Neuronal stem cell (in vitro differentiated cells): ENCODE results near the gene RERG.

ENCODE experiments used
- DNase-seq: peaks from one replicate; pipeline ENCODE4 v3.0.0-alpha.2; 2013; ENCODE audit warnings: low spot score
- H2AFZ ChIP-seq: one replicate; pipeline ENCODE4 v1.6.1; 2013; ENCODE audit warnings: mild to moderate bottlenecking, low read length, inconsistent platforms
- H2AK5ac ChIP-seq: 2 replicates; pipeline ENCODE4 v1.6.1; 2013; ENCODE audit warnings: low read depth, mild to moderate bottlenecking, inconsistent platforms, low read length, moderate library complexity, mixed read lengths
- H2BK120ac ChIP-seq: 2 replicates; pipeline ENCODE4 v1.6.1; 2013; ENCODE audit warnings: low read depth, mild to moderate bottlenecking, inconsistent platforms, low read length, moderate library complexity, mixed read lengths
- H2BK12ac ChIP-seq: one replicate; pipeline ENCODE4 v1.6.1; 2013; ENCODE audit warnings: low read length, inconsistent platforms
- H2BK15ac ChIP-seq: 2 replicates; pipeline ENCODE4 v1.6.1; 2013; ENCODE audit warnings: mild to moderate bottlenecking, low read length, inconsistent platforms, mixed read lengths
- H2BK5ac ChIP-seq: one replicate; pipeline ENCODE4 v1.6.1; 2013; ENCODE audit warnings: inconsistent platforms, mild to moderate bottlenecking, low read length, moderate library complexity
- H3K14ac ChIP-seq: one replicate; pipeline ENCODE4 v1.6.1; 2013; ENCODE audit warnings: low read length, inconsistent platforms
- H3K18ac ChIP-seq: 2 replicates; pipeline ENCODE4 v1.6.1; 2013; ENCODE audit warnings: low read length, inconsistent platforms
- H3K23ac ChIP-seq: 2 replicates; pipeline ENCODE4 v1.6.1; 2013; ENCODE audit warnings: low read depth, mild to moderate bottlenecking, mixed read lengths, low read length, inconsistent platforms; ENCODE audit not compliant: poor library complexity
- H3K27ac ChIP-seq: replicated peaks from 3 replicates; pipeline ENCODE4 v1.5.1; 2013; ENCODE audit warnings: low read length, inconsistent platforms
- H3K27me3 ChIP-seq, 3 experiments: 2 replicates each; pipeline ENCODE4 v1.6.1; 2013; ENCODE audit warnings: low read length in 3 of 3, mild to moderate bottlenecking in 2 of 3, inconsistent platforms in 1 of 3, low read depth in 1 of 3, mixed read lengths in 1 of 3, moderate library complexity in 1 of 3; ENCODE audit not compliant: control insufficient read depth in 3 of 3, insufficient read depth in 3 of 3
- H3K36me3 ChIP-seq, 2 donors: replicated peaks in 1 of 2; 2 replicates each; pipeline ENCODE4 v1.6.1; 2013; ENCODE audit warnings: low read length in 2 of 2; ENCODE audit not compliant: control insufficient read depth in 2 of 2, insufficient read depth in 2 of 2
- H3K4ac ChIP-seq: 2 replicates; pipeline ENCODE4 v1.6.1; 2013; ENCODE audit warnings: inconsistent platforms, mild to moderate bottlenecking, low read length, moderate library complexity
- H3K4me1 ChIP-seq, 2 donors: 1 replicate in 1 of 2; 2 replicates in 1 of 2; pipeline ENCODE4 v1.6.1; 2013; ENCODE audit warnings: low read length in 2 of 2, low read depth in 1 of 2; ENCODE audit not compliant: control insufficient read depth in 2 of 2, insufficient read depth in 1 of 2
- H3K4me2 ChIP-seq: one replicate; pipeline ENCODE4 v1.6.1; 2013; ENCODE audit warnings: mild to moderate bottlenecking, low read length, inconsistent platforms; ENCODE audit not compliant: insufficient read depth, poor library complexity, severe bottlenecking
- H3K4me3 ChIP-seq, 2 donors: 2 replicates each; pipeline ENCODE4 v1.5.1; 2013; ENCODE audit warnings: low read length in 2 of 2, mild to moderate bottlenecking in 2 of 2, inconsistent platforms in 1 of 2, moderate library complexity in 1 of 2
- H3K79me1 ChIP-seq: one replicate; pipeline ENCODE4 v1.6.1; 2013; ENCODE audit warnings: low read depth, mild to moderate bottlenecking, inconsistent platforms, low read length, moderate library complexity
- H3K9ac ChIP-seq: one replicate; pipeline ENCODE4 v1.6.1; 2013; ENCODE audit warnings: mild to moderate bottlenecking, low read depth, low read length, inconsistent platforms; ENCODE audit not compliant: poor library complexity
- H3K9me3 ChIP-seq, 2 donors: replicated peaks in 1 of 2; 2 replicates each; pipeline versions ENCODE3 to v1.6.1; 2013; ENCODE audit warnings: low read length in 2 of 2, mild to moderate bottlenecking in 2 of 2, inconsistent platforms in 1 of 2, low read depth in 1 of 2, mixed read lengths in 1 of 2, moderate library complexity in 1 of 2; ENCODE audit not compliant: control insufficient read depth in 2 of 2, insufficient read depth in 1 of 2
- H4K8ac ChIP-seq: one replicate; pipeline ENCODE4 v1.6.1; 2013; ENCODE audit warnings: low read depth, mild to moderate bottlenecking, inconsistent platforms, low read length, moderate library complexity
- H4K91ac ChIP-seq: one replicate; pipeline ENCODE4 v1.6.1; 2013; ENCODE audit warnings: low read length, low read depth, mild to moderate bottlenecking, inconsistent platforms; ENCODE audit not compliant: poor library complexity
- WGBS, 2 donors: extraction: QIAGEN DNeasy Blood & Tissue Kit; methylation state at CpG; one replicate each; pipeline ENCODE4 v1.1.7; 2013; ENCODE audit warnings: missing lambda C conversion rate in 2 of 2, mixed read lengths in 1 of 2; ENCODE audit not compliant: insufficient read length in 2 of 2, insufficient replicate concordance in 1 of 2; ENCODE audit errors: extremely low coverage in 2 of 2; 5-methylcytosine and 5-hydroxymethylcytosine counted together

The RERG gene

DNA sequence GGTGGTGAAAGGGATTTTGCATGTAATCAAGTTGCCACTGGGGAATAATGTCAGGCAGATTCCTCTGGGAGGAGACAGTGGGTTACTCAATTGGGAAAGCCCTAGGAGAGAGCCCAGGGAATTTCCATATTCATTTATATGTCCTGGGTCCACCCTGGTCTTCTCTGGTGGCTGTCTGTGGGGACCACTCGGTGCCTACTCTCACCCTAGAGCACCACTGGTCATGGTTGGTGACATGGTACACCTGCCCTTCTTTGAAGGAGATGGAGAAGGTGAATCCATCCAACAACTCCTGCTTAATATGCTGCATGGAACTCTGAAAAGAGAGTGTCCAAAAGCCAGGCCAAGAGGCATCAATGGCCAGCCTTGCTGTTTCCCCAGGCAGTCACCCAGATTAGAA, 12.8 kb upstream of the RERG start:
- Histone ChIP-seq H3K27me3 (no peaks in the 10 kb centered on the region), H4K91ac (no peak overlapping the region), H2BK5ac (no peak overlapping the region), H3K27ac (no peak overlapping the region), H3K4me3 (no peak overlapping the region), H3K4me1 (no peaks in the 10 kb centered on the region), H2BK15ac (no peak overlapping the region), H3K9ac (no peak overlapping the region), H2AFZ (no peak overlapping the region), H3K4ac (no peak overlapping the region), H4K8ac (no peak overlapping the region), H2BK12ac (no peak overlapping the region), H2BK120ac (no peak overlapping the region), H3K4me2 (no peak overlapping the region), H2AK5ac (no peak overlapping the region), H3K79me1 (no peaks in the 10 kb centered on the region), H3K18ac (no peak overlapping the region), H3K23ac (no peak overlapping the region), H3K14ac (no peak overlapping the region), H3K36me3 (no peaks in the 10 kb centered on the region), H3K9me3 (no peaks in the 10 kb centered on the region)
- WGBS, 2 donors: no CpG with 5 or more reads among the region's 1 CpG
- no peak for DNase-seq

DNA sequence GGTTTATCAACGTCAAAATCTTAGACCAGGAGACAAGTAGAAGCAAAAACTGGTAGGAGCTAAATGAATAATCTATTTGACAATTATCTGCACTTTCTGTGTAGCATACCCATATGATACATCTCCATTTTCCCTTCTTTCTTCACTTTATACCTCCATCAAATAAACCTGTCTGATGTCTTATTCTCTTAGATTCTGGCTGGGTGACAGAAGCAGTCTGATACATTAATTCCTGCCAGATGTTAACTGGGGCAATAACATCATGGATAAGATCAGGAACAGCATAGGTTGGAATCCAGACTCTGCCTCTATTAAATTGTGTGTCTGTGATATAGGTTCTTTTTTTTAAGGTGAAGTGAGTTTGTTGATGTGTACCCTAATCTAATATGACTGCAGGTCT, 11.7 kb upstream of the RERG start:
- Histone ChIP-seq H4K8ac (no peak overlapping the region), H2BK15ac (no peak overlapping the region), H2AFZ (no peak overlapping the region), H3K27ac (no peak overlapping the region), H3K79me1 (no peaks in the 10 kb centered on the region), H3K4me2 (no peak overlapping the region), H3K9ac (no peak overlapping the region), H3K4me1 (no peaks in the 10 kb centered on the region), H3K4me3 (no peak overlapping the region), H4K91ac (no peak overlapping the region), H3K9me3 (no peaks in the 10 kb centered on the region), H2BK12ac (no peak overlapping the region), H3K36me3 (no peaks in the 10 kb centered on the region), H3K18ac (no peak overlapping the region), H3K23ac (no peak overlapping the region), H2AK5ac (no peak overlapping the region), H2BK120ac (no peak overlapping the region), H3K4ac (no peak overlapping the region), H3K14ac (no peak overlapping the region), H2BK5ac (no peak overlapping the region), H3K27me3 (no peaks in the 10 kb centered on the region)
- no CpG with 5 or more reads among the region's 1 CpG for WGBS, 2 donors
- no peak for DNase-seq

DNA sequence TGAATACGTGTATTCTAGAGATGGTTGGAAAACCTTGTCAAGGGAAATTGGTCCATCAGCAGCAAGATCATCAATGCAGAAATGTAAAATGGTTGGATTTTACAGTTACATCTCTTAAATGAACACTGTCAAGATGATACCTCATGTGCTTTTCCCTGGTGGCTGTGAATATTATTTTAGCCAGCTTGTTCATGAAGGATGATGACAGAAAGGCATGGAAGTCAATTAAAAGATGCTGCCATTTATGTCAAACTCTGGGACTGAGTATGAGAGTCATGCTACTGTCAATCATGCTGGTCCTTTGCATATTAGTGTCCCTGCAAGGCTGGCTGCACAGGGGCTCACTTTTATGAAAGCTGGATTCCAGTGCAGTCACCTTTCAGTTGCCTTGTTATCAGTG, 10.3 kb upstream of the RERG start:
- no peaks in the 10 kb centered on the region for H3K4me1 ChIP-seq
- H3K79me1 ChIP-seq: no peaks in the 10 kb centered on the region
- H3K18ac ChIP-seq: no peak overlapping the region
- H2AFZ ChIP-seq: no peak overlapping the region
- no peak overlapping the region for H3K9ac ChIP-seq
- WGBS, 2 donors: no CpG with 5 or more reads among the region's 1 CpG
- H3K27me3 ChIP-seq: no peaks in the 10 kb centered on the region
- no peak overlapping the region for H4K91ac ChIP-seq
- H3K4ac ChIP-seq: no peak overlapping the region
- no peak overlapping the region for H3K27ac ChIP-seq
- no peak overlapping the region for H3K4me3 ChIP-seq
- H2BK120ac ChIP-seq: no peak overlapping the region
- no peak for DNase-seq
- no peak overlapping the region for H2BK15ac ChIP-seq
- no peak overlapping the region for H2AK5ac ChIP-seq
- H4K8ac ChIP-seq: no peak overlapping the region
- H2BK5ac ChIP-seq: no peak overlapping the region
- H3K4me2 ChIP-seq: no peak overlapping the region
- no peaks in the 10 kb centered on the region for H3K36me3 ChIP-seq
- no peaks in the 10 kb centered on the region for H3K9me3 ChIP-seq
- no peak overlapping the region for H3K14ac ChIP-seq
- no peak overlapping the region for H3K23ac ChIP-seq
- H2BK12ac ChIP-seq: no peak overlapping the region

DNA sequence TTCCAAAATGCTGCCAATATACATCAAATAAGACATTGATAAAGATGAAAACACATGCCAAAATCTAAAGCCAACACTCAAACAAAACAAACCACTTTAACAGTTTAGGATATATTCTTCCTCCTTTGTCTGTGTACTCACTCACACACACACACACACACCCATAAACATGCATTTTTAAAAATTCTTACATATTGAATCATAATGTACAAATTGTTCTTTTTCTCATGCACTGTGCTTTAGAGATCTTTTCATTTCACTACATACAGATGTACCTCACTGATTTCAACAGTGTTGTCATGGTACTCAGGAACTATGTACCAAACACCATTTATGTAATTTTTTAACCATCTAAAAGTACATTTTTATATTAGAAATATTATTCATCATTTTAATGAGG, 9.5 kb upstream of the RERG start:
- Histone ChIP-seq H4K8ac (no peak overlapping the region), H3K36me3 (no peaks in the 10 kb centered on the region), H3K27me3 (no peaks in the 10 kb centered on the region), H4K91ac (no peak overlapping the region), H2BK5ac (no peak overlapping the region), H2AK5ac (no peak overlapping the region), H3K18ac (no peak overlapping the region), H3K4me1 (no peaks in the 10 kb centered on the region), H2BK120ac (no peak overlapping the region), H2AFZ (no peak overlapping the region), H3K4me2 (no peak overlapping the region), H2BK12ac (no peak overlapping the region), H3K27ac (no peak overlapping the region), H3K79me1 (no peaks in the 10 kb centered on the region), H3K9me3 (no peaks in the 10 kb centered on the region), H3K4ac (no peak overlapping the region), H3K9ac (no peak overlapping the region), H2BK15ac (no peak overlapping the region), H3K23ac (no peak overlapping the region), H3K4me3 (no peak overlapping the region), H3K14ac (no peak overlapping the region)
- no peak for DNase-seq
